Measurements from ENCODE around the gene DUSP21. TPM values are rescaled to one million over a fixed set of nuclear protein-coding genes. Genes with fewer than 3 reads are reported as not detected.

DUSP21 gene
- polyA plus RNA-seq, 1 donor: not detected

Other genes starting within 250 kb of the DUSP21 start
- 26.8 TPM for gene KDM6A, start 29.2 kb downstream of the DUSP21 start, polyA plus RNA-seq